ENCODE measurements around the gene MPC1.

Gene MPC1

GRCh38 chr6:166375013-166375412 lies 7.7 kb downstream of the MPC1 start:
- Histone ChIP-seq H3K4me2 (ENCODE audit: low read length) (no peak overlapping the region), H3K27ac (ENCODE audit: low read depth, low read length) (no peak overlapping the region), H3K36me3 (ENCODE audit: control insufficient read depth, low read length) (no peaks in the 10 kb centered on the region), H3K79me2 (ENCODE audit: control insufficient read depth, low read length) (peaks cover 25% of the 10 kb centered on the region), H3K4me1 (ENCODE audit: control insufficient read depth, low read length) (peaks cover 5% of the 10 kb centered on the region), H3K9me3 (ENCODE audit: control insufficient read depth, insufficient read depth, low read length) (no peaks in the 10 kb centered on the region), H3K4me3 (ENCODE audit: low read length) (no peak overlapping the region), H3K9me2 (replicated peaks; ENCODE audit: control insufficient read depth, low read length) (no peaks in the 10 kb centered on the region), H4K20me1 (ENCODE audit: control insufficient read depth, insufficient read depth, low read depth, low read length) (no peaks in the 10 kb centered on the region), H3K27me3 (ENCODE audit: control insufficient read depth, low read length) (no peaks in the 10 kb centered on the region), H3F3A (ENCODE audit: control insufficient read depth, insufficient read depth) (peaks cover 3% of the 10 kb centered on the region; the same call in 1 of the 2 replicates)
- TF ChIP-seq EZH2phosphoT487 (IDR thresholded peaks at IDR 0.05; ENCODE audit: borderline replicate concordance, low read length): no peak
- TF ChIP-seq CTCF (IDR thresholded peaks at IDR 0.05; ENCODE audit: low read depth, low read length, poor library complexity, severe bottlenecking): no peak

GRCh38 chr6:166370489-166370888 lies 12.3 kb downstream of the MPC1 start:
- no peaks in the 10 kb centered on the region for H3K9me2 ChIP-seq (replicated peaks; ENCODE audit: control insufficient read depth, low read length)
- no peaks in the 10 kb centered on the region for H3K4me1 ChIP-seq (ENCODE audit: control insufficient read depth, low read length)
- H3K4me2 ChIP-seq (ENCODE audit: low read length): no peak overlapping the region
- H3K4me3 ChIP-seq (ENCODE audit: low read length): no peak overlapping the region
- no peaks in the 10 kb centered on the region for H3K9me3 ChIP-seq (ENCODE audit: control insufficient read depth, insufficient read depth, low read length)
- no peak overlapping the region for H3K27ac ChIP-seq (ENCODE audit: low read depth, low read length)
- no peaks in the 10 kb centered on the region for H4K20me1 ChIP-seq (ENCODE audit: control insufficient read depth, insufficient read depth, low read depth, low read length)
- H3K36me3 ChIP-seq (ENCODE audit: control insufficient read depth, low read length): peaks cover 5% of the 10 kb centered on the region
- H3K27me3 ChIP-seq (ENCODE audit: control insufficient read depth, low read length): no peaks in the 10 kb centered on the region
- 0 out of 2 replicates have a peak, but pooled peaks cover 2% of the 10 kb centered on the region for H3F3A ChIP-seq (ENCODE audit: control insufficient read depth, insufficient read depth)
- H3K79me2 ChIP-seq (ENCODE audit: control insufficient read depth, low read length): 0 out of 2 replicates have a peak, but pooled peaks cover 3% of the 10 kb centered on the region
- TF ChIP-seq CTCF (IDR thresholded peaks at IDR 0.05; ENCODE audit: low read depth, low read length, poor library complexity, severe bottlenecking) (no peak), EZH2phosphoT487 (IDR thresholded peaks at IDR 0.05; ENCODE audit: borderline replicate concordance, low read length) (no peak)

- 0 out of 2 replicates have a peak, but pooled peaks cover 2% of the 10 kb centered on the region for H3F3A ChIP-seq (ENCODE audit: control insufficient read depth, insufficient read depth)
- H3K79me2 ChIP-seq (ENCODE audit: control insufficient read depth, low read length): 0 out of 2 replicates have a peak, but pooled peaks cover 3% of the 10 kb centered on the region
- TF ChIP-seq CTCF (IDR thresholded peaks at IDR 0.05; ENCODE audit: low read depth, low read length, poor library complexity, severe bottlenecking) (no peak), EZH2phosphoT487 (IDR thresholded peaks at IDR 0.05; ENCODE audit: borderline replicate concordance, low read length) (no peak)
- no peak overlapping the region for H3K4me2 ChIP-seq (ENCODE audit: low read length)
- H3K4me3 ChIP-seq (ENCODE audit: low read length): no peak overlapping the region
- H3K27ac ChIP-seq (ENCODE audit: low read depth, low read length): no peak overlapping the region
- H3K36me3 ChIP-seq (ENCODE audit: control insufficient read depth, low read length): peaks cover 5% of the 10 kb centered on the region
- H3K27me3 ChIP-seq (ENCODE audit: control insufficient read depth, low read length): no peaks in the 10 kb centered on the region
- no peaks in the 10 kb centered on the region for H3K9me3 ChIP-seq (ENCODE audit: control insufficient read depth, insufficient read depth, low read length)
- no peaks in the 10 kb centered on the region for H3K9me2 ChIP-seq (replicated peaks; ENCODE audit: control insufficient read depth, low read length)
- no peaks in the 10 kb centered on the region for H4K20me1 ChIP-seq (ENCODE audit: control insufficient read depth, insufficient read depth, low read depth, low read length)
- H3K4me1 ChIP-seq (ENCODE audit: control insufficient read depth, low read length): no peaks in the 10 kb centered on the region
Observed at GRCh38 chr6:166369782-166370181, 13.0 kb downstream of the MPC1 start.
